Right cardiac atrium (tissue), 5 donors: ENCODE results near the gene BEAN1. TPM values are rescaled to one million over a fixed set of nuclear protein-coding genes. Genes with fewer than 3 reads are reported as not detected.
"Not testable (repeated sequence)": the region's sequence is repeated elsewhere in the genome, so short reads cannot be mapped to it uniquely, and the experiment has no call there.

ENCODE experiments used
- ATAC-seq, 2 donors: fragments of 200-7000 bp; cut with Tn5 transposase; one replicate each; pipeline versions ENCODE4 v1.8.0 to v1.9.1; 2020; ENCODE audit warnings: moderate library complexity in 2 of 2, mild to moderate bottlenecking in 1 of 2
- DNase-seq, 3 donors: peaks; one replicate each; pipeline ENCODE4 v3.0.0-alpha.2; 2020
- H3K27ac ChIP-seq: one replicate; pipeline ENCODE4 v1.5.1; 2013; ENCODE audit warnings: mild to moderate bottlenecking, low read length, control low read depth, moderate library complexity
- H3K27me3 ChIP-seq: one replicate; pipeline ENCODE4 v1.6.1; 2013; ENCODE audit not compliant: control insufficient read depth, insufficient read depth
- H3K4me1 ChIP-seq: one replicate; pipeline ENCODE4 v1.6.1; 2013; ENCODE audit warnings: low read length; ENCODE audit not compliant: control insufficient read depth, insufficient read depth
- H3K4me3 ChIP-seq: one replicate; pipeline ENCODE4 v1.5.1; 2013; ENCODE audit warnings: low read length, control low read depth
- H3K9me3 ChIP-seq: one replicate; pipeline ENCODE4 v1.6.1; 2013; ENCODE audit warnings: low read length; ENCODE audit not compliant: control insufficient read depth
- WGBS: extraction: QIAGEN DNeasy Blood & Tissue Kit; methylation state at CpG from one replicate; pipeline ENCODE4 v1.1.7; 2013; 5-methylcytosine and 5-hydroxymethylcytosine counted together
- intact Hi-C, 4 donors: fragments of 100-400 bp; cut with DNase I; formaldehyde crosslinking; loops; one replicate each; pipeline versions ENCODE4 v1.11.0 to v1.14.0; 2022 to 2023
- polyA plus RNA-seq: library from polyadenylated mRNA; stranded (reverse); fragments of 200-250 nt; gene quantifications from one replicate; pipeline ENCODE4 v1.2.3, GENCODE V29; 2013
- total RNA-seq, 4 donors: library from RNA; stranded (reverse); fragmentation: NEBNext Ultra II Directional; extraction: Animal tissue kit (Norgen Biotek cat#: 25700); gene quantifications; one replicate each; pipeline ENCODE4 v1.2.1, GENCODE V29; 2021
- donor health status: healthy with polysubstance abuse.
- donor health status: DM: no; HTN: yes; CAD: no.
- donor health status: DM: no; HTN: no; CAD: no.
- donor health status: DM: no; HTN: yes; CAD: no; lungs with severe emphysema.
- donor health status: DM: yes; HTN: yes; CAD: no.

BEAN1 gene
- total and polyA plus RNA-seq, 5 donors: 0.41 to 1.5 (median 1.1) TPM

DNA sequence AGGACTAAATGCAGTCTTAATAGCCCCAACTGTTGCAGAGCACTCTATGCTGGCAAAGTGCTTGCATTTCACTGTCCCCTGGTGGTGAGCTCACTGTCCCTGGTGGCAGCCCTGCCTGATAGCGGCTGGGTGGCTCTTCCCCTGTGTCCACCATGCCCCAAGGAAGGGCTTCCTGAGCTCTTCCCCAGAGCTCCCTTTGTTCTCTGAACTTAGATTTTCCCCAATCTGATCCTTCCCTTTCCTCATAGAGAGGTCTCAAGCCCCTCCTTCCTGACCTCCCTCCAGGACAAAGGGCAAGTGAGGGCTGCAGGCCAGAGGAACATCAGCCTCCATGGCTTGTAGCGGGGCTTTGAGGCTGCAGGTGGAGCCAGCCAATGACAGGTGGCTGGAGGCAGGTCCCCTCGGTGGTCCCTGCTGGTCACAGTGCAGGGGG, 17.0 kb downstream of the BEAN1 start:
- intact Hi-C loops: no loop called here
- ATAC-seq (no peak), DNase-seq (no peak)
- no peaks in the 10 kb centered on the region for H3K9me3 ChIP-seq
- 76% methylated on average over 3 of the region's 3 CpGs for WGBS
- H3K4me1 ChIP-seq: no peaks in the 10 kb centered on the region
- H3K27me3 ChIP-seq: no peaks in the 10 kb centered on the region
- H3K27ac ChIP-seq: no peak overlapping the region
- H3K4me3 ChIP-seq: no peak overlapping the region

GRCh38 chr16:66446737-66447136, 19.6 kb downstream of the BEAN1 start:
- Histone ChIP-seq H3K27me3 (no peaks in the 10 kb centered on the region), H3K9me3 (no peaks in the 10 kb centered on the region), H3K27ac (no peak overlapping the region), H3K4me1 (no peaks in the 10 kb centered on the region), H3K4me3 (no peak overlapping the region)
- no peak for ATAC-seq
- 93% methylated on average over 1 of the region's 1 CpG for WGBS
- intact Hi-C loops: no loop called here
- DNase-seq: no peak

DNA sequence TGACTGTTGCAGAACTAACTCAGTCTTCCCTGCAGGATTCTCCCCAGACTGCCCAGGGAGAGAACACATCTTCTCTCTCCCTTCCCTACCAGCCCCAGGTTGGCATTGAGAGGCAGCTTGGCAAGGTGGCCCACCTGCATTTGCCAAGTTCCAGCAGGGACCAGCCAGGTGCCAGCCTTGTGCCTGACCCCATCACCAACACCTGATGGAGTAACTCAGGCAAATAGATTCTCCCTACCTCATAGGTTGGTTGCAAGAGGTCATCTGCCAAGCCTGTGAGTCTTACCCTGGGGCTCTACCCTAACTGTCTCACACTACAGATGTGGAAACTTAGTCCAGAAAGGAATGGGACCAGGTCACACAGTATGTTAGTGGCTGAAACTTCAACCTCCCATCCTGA, 20.4 kb downstream of the BEAN1 start:
- Histone ChIP-seq H3K27me3 (no peaks in the 10 kb centered on the region), H3K4me1 (no peaks in the 10 kb centered on the region), H3K27ac (no peak overlapping the region), H3K9me3 (no peaks in the 10 kb centered on the region), H3K4me3 (no peak overlapping the region)
- no peak for ATAC-seq
- intact Hi-C loops: no loop called here
- no peak for DNase-seq

DNA sequence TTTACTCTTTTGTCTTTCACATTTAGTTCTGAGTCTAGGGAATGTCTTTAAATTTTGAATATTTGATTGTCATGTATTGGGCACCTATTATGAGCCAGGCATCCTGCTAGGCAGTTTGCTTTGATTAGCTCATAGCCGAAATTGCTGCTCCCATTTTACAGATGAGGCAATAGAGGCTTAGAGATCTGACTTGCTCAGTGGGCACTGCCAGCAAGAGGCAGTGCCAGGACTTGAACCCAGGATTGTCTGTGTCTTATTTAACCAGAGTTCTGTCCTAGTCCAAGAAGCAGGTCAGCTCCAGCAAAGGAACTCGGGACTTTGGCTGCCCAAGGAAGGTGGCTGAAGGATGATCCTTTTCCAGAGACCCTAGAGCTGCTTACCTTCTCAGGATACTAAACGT, 24.5 kb downstream of the BEAN1 start:
- ATAC-seq: no peak
- no peaks in the 10 kb centered on the region for H3K4me1 ChIP-seq
- DNase-seq: no peak
- WGBS: 84% methylated on average over 3 of the region's 3 CpGs
- intact Hi-C loops: no loop called here
- H3K27ac ChIP-seq: no peak overlapping the region
- no peaks in the 10 kb centered on the region for H3K27me3 ChIP-seq
- no peak overlapping the region for H3K4me3 ChIP-seq
- H3K9me3 ChIP-seq: no peaks in the 10 kb centered on the region

- 93% methylated on average over 1 of the region's 1 CpG for WGBS
- intact Hi-C loops: not testable (repeated sequence)
These were observed 26.1 kb downstream of the BEAN1 start for GRCh38 chr16:66453230-66453629.

GRCh38 chr16:66454751-66455150, 27.7 kb downstream of the BEAN1 start:
- DNase-seq (no peak), ATAC-seq (no peak)
- H3K27ac ChIP-seq: no peak overlapping the region
- H3K9me3 ChIP-seq: no peaks in the 10 kb centered on the region
- H3K27me3 ChIP-seq: no peaks in the 10 kb centered on the region
- 75% methylated on average over 1 of the region's 1 CpG for WGBS
- intact Hi-C loops: no loop called here
- no peaks in the 10 kb centered on the region for H3K4me1 ChIP-seq
- no peak overlapping the region for H3K4me3 ChIP-seq

More at GRCh38 chr16:66453230-66453629, 26.1 kb downstream of the BEAN1 start:
- not testable (repeated sequence) for DNase-seq, H3K9me3 ChIP-seq, H3K4me3 ChIP-seq, ATAC-seq, H3K4me1 ChIP-seq, H3K27me3 ChIP-seq, H3K27ac ChIP-seq

DNA sequence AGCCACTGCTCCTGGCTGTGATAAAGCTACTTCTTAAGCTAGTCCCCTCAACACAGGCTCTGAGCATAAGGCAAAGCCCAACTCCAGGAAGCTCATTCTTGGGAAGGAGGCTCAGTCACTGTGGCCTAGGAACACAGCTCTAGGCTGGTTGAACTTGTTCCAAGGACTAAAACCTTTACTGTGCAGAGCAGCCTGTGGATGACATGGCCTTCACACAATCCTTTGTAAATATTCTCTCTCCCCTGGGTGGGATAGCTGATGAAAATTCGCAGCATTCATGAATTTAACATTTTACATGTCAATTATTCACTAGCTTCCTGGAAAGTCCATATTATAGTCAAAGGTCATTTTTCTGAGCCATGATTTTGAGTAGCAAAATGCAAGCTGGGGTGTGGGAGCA, 28.9 kb downstream of the BEAN1 start:
- 96% methylated on average over 1 of the region's 1 CpG for WGBS
- DNase-seq: no peak

DNA sequence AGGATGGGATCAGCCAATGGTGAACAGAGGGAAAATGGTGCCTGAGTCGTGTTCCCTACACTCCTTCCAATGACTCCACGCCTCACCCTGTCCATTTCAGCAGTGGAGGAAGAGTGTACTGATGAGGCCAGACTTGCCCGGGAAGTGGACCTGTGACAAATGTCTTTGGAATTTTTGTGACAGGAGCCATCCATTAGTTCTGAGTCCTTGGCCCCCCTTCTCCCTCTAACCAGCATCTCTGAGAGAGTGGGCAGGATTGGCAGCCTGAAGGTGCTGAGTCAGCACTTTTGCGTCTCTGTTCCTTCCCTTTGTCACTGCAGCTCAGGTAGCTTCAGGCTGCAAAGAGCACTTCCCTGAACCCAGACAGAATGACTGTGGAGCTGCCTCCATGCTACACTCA, 30.8 kb downstream of the BEAN1 start:
- WGBS: 55% methylated on average over 4 of the region's 4 CpGs
- Histone ChIP-seq H3K27ac (no peak overlapping the region), H3K9me3 (no peaks in the 10 kb centered on the region), H3K4me3 (no peak overlapping the region), H3K4me1 (no peaks in the 10 kb centered on the region), H3K27me3 (no peaks in the 10 kb centered on the region)
- intact Hi-C loops: no loop called here
- ATAC-seq (no peak), DNase-seq (no peak)

More for the DNA sequence above, 28.9 kb downstream of the BEAN1 start:
- Histone ChIP-seq H3K27me3 (no peaks in the 10 kb centered on the region), H3K4me3 (no peak overlapping the region), H3K4me1 (no peaks in the 10 kb centered on the region), H3K27ac (no peak overlapping the region), H3K9me3 (no peaks in the 10 kb centered on the region)
- intact Hi-C loops: no loop called here
- no peak for ATAC-seq

DNA sequence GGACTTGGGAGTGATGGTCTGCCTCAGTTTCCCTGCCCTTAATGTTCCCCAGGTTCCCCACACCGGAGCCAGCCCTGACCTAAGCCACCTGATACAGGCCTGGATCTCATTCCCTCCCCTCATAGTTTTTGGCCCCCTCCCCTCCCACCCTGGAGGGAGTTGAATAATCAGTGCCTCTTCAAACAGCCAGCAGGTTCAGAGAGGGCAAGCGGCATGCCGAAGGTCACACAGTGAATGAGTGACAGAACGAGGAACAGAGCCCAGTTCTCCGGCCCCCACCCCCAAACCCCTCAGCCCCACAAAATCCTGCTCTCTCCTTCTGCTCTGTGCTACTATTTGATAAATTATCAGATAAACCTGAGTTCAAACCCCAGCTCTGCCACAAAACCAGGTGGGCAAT, 31.2 kb downstream of the BEAN1 start:
- Histone ChIP-seq H3K4me3 (no peak overlapping the region), H3K4me1 (no peaks in the 10 kb centered on the region), H3K27ac (no peak overlapping the region), H3K27me3 (no peaks in the 10 kb centered on the region), H3K9me3 (no peaks in the 10 kb centered on the region)
- 91% methylated on average over 5 of the region's 5 CpGs for WGBS
- ATAC-seq (no peak), DNase-seq (no peak)
- intact Hi-C loops: no loop called here

- no peak for ATAC-seq
- Histone ChIP-seq H3K27me3 (no peaks in the 10 kb centered on the region), H3K27ac (no peak overlapping the region), H3K9me3 (no peaks in the 10 kb centered on the region), H3K4me1 (no peaks in the 10 kb centered on the region), H3K4me3 (no peak overlapping the region)
- intact Hi-C loops: no loop called here
- WGBS: 85% methylated on average over 7 of the region's 7 CpGs
- DNase-seq: no peak
These were observed 31.8 kb downstream of the BEAN1 start for GRCh38 chr16:66458853-66459252.

- no peak for ATAC-seq
- intact Hi-C loops: no loop called here
- H3K4me1 ChIP-seq: no peaks in the 10 kb centered on the region
- H3K27ac ChIP-seq: no peak overlapping the region
- no peak overlapping the region for H3K4me3 ChIP-seq
- WGBS: 47% methylated on average over 5 of the region's 5 CpGs
- no peaks in the 10 kb centered on the region for H3K9me3 ChIP-seq
- DNase-seq: no peak
- H3K27me3 ChIP-seq: no peaks in the 10 kb centered on the region
These were observed 32.8 kb downstream of the BEAN1 start for GRCh38 chr16:66459878-66460277.

- Histone ChIP-seq H3K9me3 (no peaks in the 10 kb centered on the region), H3K27ac (no peak overlapping the region), H3K4me3 (no peak overlapping the region), H3K27me3 (no peaks in the 10 kb centered on the region), H3K4me1 (no peaks in the 10 kb centered on the region)
- DNase-seq (no peak), ATAC-seq (no peak)
- intact Hi-C loops: no loop called here
- 85% methylated on average over 1 of the region's 1 CpG for WGBS
These were observed 33.6 kb downstream of the BEAN1 start for GRCh38 chr16:66460703-66461102.
